Adrenal gland (tissue), 5 donors: ENCODE data around the gene CAPN8.

Experiments used
- POLR2A ChIP-seq, 2 donors: fragments of 450-650 bp; IDR thresholded peaks; one replicate each; pipeline ENCODE4 v1.6.1; 2017; ENCODE audit warnings: antibody characterized with exemption in 2 of 2, mild to moderate bottlenecking in 2 of 2, moderate library complexity in 1 of 2
- TF ChIP-seq, protein P1 (sequence below), 6 experiments: fragments of 450-650 bp in 4 of 6; fragments of 200-600 bp in 2 of 6; sonication (generic) in 1 of 6; IDR thresholded peaks; 1 replicate in 5 of 6; 2 replicates in 1 of 6; pipeline versions ENCODE4 v1.5.1 to v1.8.0; 2016 to 2021; ENCODE audit warnings: antibody characterized with exemption in 6 of 6, mild to moderate bottlenecking in 2 of 6, moderate library complexity in 1 of 6
- donor health status: DM: no; HTN: no; CAD: no.

DNA sequence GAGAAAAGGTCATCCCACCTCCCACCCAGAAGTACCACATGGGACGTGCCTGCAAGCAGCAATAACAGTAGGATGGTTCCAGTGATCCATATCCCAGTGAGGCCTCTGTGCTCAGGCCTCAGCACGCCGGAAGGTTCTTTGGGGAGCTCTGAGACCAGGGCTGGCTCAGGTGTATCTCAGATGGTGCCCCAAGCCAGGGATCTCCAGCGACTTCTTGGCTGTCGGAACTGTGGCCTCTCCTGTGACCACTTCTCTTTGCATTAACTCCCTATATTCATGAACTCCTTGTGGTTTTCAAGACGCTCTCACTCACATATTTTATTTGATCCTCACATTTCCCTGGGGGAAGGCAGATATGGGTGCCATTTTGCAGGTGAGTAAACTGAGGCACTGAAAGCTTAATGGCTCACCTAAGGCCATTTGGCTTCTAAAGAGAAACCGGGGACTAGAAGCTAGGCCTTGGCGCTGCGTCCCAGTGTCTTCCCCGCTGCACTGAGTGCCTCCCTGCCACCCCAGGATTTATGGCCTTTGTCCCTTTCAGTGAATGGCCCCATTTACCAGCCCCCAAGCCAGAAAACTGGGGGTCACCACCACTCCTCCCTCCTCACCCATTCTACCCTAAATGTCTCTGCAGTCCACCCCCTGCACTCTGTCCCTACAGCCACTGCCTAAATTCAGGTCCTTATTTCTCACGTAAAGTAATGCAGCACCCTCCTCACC, 170.4 kb downstream of the CAPN8 start:
- no peak for TF ChIP-seq POLR2A (IDR thresholded peaks at IDR 0.05)
- TF ChIP-seq, protein P1, sequence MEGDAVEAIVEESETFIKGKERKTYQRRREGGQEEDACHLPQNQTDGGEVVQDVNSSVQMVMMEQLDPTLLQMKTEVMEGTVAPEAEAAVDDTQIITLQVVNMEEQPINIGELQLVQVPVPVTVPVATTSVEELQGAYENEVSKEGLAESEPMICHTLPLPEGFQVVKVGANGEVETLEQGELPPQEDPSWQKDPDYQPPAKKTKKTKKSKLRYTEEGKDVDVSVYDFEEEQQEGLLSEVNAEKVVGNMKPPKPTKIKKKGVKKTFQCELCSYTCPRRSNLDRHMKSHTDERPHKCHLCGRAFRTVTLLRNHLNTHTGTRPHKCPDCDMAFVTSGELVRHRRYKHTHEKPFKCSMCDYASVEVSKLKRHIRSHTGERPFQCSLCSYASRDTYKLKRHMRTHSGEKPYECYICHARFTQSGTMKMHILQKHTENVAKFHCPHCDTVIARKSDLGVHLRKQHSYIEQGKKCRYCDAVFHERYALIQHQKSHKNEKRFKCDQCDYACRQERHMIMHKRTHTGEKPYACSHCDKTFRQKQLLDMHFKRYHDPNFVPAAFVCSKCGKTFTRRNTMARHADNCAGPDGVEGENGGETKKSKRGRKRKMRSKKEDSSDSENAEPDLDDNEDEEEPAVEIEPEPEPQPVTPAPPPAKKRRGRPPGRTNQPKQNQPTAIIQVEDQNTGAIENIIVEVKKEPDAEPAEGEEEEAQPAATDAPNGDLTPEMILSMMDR (IDR thresholded peaks at IDR 0.05): no peak
